Measurements from ENCODE around the gene SPECC1.
"Not testable (repeated sequence)": the region's sequence is repeated elsewhere in the genome, so short reads cannot be mapped to it uniquely, and the experiment has no call there.

Gene SPECC1

DNA sequence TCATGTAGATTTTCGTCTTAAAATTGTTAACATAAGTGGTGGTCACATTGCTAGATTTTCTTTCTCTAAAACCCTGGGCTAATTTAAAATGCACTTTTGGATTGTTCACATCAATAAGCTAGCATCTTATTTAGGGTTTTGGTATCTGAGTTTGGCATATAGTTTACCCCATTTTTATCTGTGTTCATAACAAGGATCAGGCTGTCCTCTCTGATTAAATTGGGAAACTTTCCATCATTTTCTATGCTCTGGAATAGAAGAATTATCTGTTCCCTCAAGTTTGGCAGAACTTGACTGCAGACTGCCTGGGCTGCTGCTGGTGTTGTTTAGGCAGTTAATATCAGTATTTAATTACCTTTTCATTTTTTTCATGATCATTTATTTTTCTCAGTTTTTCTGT is 1.8 kb downstream of the SPECC1 start:
- DNase-seq (ENCODE audit: low read depth in 2 of 2), result no peak

DNA sequence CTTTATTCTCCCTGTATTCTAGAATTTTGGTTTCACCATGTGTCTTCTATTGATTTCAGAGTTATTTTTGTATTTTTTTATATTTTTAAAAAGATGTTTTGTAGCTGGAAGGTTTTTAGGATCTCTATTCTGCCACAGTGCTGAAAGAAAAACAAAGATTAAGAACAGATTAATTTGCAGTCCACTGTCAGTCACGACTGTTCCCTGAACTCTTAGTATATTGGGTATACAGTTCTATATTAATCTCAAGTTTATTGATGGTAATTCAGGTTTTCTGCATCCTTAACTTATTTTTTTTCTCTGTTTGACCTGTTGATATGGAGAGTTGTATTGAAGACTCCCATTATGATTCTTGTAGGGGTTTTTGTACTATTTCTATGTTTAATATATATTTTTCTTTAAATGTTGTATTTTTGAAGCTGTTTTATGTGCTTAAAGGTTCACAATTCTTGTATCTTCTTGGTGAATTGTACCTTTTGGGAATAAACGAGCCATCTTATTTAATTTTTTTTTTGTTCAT is 2.9 kb downstream of the SPECC1 start:
- no peak for DNase-seq (ENCODE audit: low read depth in 2 of 2)

DNA sequence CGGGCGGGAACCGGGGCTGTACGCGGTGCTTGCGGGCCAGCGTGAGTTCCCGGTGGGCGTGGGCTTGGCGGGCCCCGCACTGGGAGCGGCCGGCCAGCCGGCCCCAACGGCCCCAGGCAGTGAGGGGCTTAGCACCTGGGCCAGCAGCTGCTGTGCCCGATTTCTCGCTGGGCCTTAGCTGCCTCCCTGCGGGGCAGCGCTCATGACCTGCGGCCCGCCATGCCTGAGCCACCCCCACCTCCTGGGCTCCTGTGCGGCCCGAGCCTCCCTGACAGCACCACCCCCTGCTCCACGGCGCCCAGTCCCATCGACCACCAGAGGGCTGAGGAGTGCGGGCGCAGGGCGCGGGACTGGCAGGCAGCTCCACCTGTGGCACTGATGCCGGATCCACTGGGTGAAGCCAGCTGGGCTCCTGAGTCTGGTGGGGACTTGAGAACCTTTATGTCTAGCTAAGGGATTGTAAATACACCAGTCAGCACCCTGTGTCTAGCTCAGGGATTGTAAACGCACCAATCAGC is 7.4 kb downstream of the SPECC1 start:
- not testable (repeated sequence) for DNase-seq (ENCODE audit: low read depth in 2 of 2)

DNA sequence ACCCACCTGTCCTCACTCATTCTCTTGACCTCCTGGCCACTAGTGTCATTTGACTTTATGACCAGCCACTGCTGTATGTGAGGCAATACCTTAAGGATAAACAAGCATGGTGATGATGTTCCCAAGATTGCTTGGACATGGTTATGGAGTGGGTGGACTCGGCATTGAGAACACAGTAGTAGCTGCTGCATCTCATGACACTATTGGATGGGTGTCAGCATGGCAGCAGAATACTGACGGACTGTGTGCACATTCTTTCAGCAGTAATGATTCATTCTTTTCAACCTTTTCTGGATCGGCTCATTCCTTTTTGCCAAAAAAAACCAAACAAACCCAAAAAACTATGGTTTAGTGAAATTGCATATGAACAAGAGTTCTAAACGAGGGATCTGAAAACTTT is 13.5 kb downstream of the SPECC1 start:
- DNase-seq (ENCODE audit: low read depth in 2 of 2), result no peak

DNA sequence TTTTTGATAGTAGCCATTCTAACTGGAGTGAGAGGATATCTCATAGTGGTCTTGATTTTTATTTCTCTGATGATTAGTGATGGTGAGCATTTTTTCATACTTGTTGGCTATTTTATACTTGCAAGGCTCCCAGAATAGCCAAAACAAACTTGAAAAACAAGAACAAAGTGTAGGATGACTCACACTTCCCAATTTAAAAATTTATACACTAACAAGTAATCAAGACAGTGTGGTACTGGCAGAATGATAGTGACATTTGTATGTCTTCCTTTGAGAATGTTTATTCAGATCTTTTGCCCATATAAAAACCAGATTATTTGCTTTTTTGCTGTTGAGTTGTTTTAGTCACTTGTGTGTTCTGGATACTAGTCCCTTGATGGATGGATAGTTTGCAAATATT is 17.8 kb downstream of the SPECC1 start:
- DNase-seq (ENCODE audit: low read depth in 2 of 2), result no peak

DNA sequence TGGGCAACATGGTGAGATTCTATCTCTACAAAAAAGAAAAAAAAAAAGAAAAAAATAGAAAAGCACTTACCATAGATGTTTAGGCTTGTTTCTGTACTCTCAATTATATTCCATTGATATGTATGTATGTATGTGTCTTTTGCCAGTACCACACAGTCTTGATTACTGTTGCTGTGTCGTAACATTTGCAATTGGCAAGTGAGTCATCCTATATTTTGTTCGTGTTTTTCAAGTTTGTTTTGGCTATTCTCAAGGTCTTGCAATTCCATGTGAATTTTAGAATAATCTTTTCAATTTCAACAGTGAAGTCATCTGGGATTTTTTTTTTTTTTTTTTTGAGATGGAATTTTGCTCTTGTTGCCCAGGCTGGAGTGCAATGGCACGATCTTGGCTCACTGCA is 19.3 kb downstream of the SPECC1 start:
- no peak for DNase-seq (ENCODE audit: low read depth in 2 of 2)

DNA sequence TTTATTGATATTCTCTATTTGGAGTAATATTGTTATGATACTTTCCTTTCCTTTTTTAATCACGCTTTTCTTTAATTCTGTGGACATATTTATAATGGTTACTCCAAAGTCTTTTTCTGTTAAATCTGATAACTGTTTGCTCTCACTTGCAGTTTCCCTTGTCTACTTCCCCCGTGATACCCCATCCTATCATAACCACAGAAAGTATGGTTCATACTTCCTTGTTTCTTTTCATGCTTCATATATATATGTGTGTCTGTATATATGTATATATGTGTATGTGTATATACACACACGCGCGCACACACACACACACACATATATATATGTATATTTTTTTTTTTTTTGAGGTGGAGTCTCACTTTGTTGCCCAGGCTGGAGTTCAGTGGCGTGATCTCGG is 23.5 kb downstream of the SPECC1 start:
- no peak for DNase-seq (ENCODE audit: low read depth in 2 of 2)

DNA sequence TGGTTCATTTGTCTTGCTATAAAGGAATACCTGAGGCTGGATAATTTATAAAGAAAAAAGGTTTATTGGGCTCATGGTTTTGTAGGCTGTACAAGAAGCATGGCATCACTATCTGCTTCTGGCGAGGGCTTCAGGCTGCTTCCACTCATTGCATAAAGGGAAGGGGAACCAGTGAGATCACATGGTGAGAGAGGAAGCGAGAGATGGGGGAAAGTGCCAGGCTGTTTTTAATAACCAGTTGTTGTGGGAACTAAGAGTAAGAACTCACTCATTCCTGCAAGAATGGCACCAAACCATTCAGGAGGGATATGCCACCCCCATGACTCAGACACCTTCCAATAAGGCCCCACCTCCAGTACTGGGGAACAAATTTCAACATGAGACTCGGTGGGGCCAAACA is 24.3 kb downstream of the SPECC1 start:
- DNase-seq (ENCODE audit: low read depth in 2 of 2), result no peak

DNA sequence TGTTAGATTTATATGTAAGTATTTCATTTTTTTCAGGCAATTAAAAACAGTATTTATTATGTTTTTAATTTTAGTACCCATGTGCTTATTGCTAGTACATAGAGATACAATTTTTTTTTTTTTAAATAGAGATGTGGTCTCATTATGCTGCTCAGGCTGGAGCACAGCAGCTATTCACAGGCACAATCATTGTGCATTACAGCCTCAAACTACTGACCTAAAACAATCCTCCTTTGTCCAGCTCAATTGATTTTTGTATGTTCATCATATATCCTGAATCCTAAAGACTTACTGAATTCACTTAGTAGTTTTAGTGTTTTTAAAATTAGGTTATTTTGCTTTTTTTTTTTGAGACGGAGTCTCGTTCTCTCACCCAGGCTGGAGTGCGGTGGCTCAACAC is 26.3 kb downstream of the SPECC1 start:
- no peak for DNase-seq (ENCODE audit: low read depth in 2 of 2)

DNA sequence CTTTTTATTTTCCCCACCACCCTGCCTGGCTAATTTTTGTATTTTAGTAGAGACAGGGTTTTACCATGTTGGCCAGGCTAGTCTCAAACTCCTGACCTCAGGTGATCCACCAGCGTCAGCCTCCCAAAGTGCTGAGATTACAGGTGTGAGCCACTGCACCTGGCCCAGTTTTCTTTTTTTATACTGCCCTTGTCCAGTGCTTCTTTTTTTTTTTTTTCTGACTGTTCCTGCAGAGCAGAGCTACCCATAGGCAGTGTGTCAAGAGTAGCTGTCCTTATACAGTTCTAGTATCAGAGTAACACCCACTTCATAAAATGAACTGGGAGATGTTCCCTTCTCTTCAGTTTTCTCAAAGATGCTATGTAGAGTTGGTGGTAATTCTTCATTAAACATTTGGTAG is 28.1 kb downstream of the SPECC1 start:
- not testable (repeated sequence) for DNase-seq (ENCODE audit: low read depth in 2 of 2)

DNA sequence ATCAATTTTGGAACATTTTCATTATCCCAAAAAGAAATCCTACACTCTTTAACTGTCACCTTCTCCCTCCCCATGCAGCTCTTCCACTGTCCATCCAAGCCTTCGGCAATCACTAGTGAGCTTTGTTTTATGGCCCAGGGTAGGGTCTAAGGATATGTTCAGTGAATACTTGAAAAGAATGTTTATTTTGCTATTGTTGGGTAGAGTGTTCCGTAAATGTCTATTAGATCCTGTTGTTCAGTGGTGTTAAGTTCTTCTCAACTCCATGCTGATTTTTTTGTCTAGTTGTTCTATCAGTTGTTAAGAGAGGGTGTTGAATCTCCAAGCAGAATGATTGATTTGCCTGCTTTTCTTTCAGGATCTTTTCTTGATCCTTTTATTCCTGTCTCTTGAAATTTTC is 29.9 kb downstream of the SPECC1 start:
- no peak for DNase-seq (ENCODE audit: low read depth in 2 of 2)

DNA sequence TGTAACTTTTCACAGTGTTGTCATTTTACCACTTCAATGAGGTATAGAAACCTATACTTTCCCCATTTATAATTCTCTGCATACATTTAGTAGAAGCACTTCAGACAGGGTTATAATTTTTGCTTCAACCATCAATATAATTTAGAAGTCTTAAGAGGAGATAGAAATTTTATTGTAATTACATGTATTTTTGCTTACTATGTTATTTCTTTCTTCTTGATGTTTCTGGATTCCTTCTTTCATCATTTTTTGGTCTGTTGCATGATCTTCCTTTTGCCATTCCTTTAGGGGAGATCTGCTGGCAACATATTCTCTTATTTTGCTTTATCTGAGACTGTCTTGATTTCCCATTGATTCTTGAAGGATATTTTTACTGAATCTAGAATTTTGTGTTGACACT is 31.1 kb downstream of the SPECC1 start:
- no peak for DNase-seq (ENCODE audit: low read depth in 2 of 2)

DNA sequence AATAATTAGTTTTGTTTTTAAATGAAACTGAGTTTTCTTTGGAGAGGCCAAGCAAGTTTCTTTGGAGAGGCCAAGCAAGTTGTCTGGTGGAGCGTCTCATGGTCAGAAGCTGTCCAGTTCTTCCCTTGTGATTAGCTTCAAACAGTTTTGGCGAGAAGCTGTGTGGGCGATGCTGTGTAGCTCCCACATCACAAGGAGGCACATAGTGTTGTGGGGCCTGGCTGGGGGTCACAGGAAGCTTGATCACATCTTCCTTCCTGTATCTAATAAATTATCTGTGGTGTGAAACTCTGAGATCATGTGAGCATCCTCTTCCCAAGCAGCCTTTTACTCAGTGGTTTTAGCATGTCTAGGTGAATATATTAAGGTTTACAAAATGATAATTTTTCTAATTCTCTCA is 33.9 kb downstream of the SPECC1 start:
- no peak for DNase-seq (ENCODE audit: low read depth in 2 of 2)

DNA sequence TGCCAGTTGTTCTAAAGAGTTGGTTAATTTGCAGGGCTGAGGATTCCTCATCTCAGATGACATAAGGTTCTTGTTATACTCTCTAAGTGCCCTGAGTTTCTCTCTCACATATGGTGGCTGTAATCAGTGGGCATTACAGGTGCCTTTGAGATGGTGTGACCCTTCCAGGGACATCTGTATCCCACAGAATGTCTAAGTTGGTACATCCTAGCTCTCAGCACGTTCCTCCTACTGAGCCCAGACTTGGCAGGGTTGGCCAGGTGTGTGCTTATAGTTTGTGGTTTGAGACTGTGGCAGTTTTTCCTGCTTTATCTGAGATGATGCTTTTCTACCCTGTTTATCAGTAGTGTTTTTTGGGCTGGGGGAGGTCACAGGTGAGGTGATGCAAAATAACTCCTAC is 36.3 kb downstream of the SPECC1 start:
- no peak for DNase-seq (ENCODE audit: low read depth in 2 of 2)

DNA sequence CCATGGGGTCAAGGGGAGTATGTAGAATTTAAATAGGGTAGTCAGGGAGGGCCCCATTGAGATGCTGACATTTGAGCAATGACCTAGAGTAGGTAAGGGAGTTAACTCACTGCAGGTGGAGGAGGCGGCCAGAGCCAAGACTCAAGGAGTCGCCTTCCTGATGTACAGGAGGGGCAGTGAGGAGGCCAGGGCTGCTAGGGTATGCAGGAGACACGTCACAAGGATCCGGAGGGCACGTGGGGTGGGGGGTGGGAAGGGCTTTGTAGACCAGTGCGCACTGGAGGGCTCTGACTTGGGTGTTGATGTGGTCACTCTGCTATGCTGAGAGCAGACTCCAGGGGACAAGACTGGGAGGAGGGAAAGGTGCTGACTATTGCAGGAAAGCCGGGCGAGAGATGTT is 37.5 kb downstream of the SPECC1 start:
- DNase-seq (ENCODE audit: low read depth in 2 of 2), result no peak

DNA sequence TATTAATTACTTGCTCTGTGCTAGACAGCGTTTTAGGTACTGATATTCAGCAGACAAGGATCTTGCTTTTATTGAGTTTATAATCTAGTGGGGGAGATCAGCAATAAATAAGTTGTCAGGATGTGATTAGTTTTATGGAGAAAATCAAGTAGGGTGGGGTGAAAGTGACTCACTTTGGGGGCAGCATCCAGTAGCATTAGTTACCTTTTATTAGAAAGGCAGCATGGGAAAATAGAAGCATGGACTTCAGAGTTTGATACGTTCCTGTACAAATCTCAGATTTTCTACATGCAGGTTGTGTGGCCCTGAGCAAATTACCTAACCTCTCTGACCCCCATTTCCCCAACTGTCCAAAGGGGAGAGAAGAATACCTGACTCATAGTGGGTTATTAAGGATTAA is 42.5 kb downstream of the SPECC1 start:
- DNase-seq (ENCODE audit: low read depth in 2 of 2), result no peak

DNA sequence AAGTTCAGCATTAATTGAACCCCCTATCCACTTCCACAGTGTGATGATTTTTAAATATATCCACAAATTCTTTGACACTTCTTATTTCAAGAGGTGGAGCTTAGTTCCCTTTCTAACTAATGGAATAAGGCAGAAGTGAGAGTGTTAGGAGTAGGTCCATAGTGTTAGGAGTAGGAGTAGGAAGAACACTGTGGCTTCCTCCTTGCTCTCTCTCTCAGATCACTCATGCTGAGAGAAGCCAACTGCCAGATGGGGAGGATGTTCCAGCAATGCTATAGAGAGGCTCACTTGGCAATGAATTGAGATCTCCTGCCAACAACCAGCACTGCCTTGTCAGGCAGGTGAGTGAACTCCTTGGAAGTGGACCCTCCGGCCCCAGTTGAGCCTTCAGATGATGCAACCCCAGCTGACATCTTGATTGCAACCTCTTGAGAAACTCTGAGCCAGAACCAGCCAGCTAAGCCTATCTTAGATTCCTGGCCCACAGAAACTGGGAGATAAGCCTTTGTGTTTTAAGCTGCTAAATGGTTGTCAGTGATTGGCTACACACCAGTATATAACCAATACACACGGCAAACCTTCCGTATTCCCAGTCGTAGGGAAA is 44.3 kb downstream of the SPECC1 start:
- no peak for DNase-seq (ENCODE audit: low read depth in 2 of 2)

DNA sequence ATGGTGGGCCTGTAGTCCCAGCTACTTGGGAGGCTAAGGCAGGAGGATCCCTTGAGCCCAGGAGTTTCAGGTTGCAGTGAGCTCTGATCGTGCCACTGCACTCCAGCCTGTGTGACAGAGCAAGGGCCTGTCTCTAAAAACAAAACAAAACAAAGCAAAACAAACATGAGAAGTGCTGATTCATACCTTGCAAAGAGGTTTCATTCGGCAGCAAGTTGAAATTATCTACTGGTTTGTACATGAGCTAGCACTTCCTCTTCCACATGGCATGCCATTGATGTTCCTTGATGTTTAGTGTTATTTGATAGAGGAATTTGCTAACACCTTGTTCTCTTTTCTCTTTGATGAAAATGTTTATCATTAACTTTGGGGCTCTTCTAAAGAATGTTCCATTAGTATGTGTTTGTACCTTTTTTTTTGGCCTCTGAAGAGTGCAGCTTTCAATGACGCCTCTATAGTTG is 50.6 kb downstream of the SPECC1 start:
- no peak for DNase-seq (ENCODE audit: low read depth in 2 of 2)

DNA sequence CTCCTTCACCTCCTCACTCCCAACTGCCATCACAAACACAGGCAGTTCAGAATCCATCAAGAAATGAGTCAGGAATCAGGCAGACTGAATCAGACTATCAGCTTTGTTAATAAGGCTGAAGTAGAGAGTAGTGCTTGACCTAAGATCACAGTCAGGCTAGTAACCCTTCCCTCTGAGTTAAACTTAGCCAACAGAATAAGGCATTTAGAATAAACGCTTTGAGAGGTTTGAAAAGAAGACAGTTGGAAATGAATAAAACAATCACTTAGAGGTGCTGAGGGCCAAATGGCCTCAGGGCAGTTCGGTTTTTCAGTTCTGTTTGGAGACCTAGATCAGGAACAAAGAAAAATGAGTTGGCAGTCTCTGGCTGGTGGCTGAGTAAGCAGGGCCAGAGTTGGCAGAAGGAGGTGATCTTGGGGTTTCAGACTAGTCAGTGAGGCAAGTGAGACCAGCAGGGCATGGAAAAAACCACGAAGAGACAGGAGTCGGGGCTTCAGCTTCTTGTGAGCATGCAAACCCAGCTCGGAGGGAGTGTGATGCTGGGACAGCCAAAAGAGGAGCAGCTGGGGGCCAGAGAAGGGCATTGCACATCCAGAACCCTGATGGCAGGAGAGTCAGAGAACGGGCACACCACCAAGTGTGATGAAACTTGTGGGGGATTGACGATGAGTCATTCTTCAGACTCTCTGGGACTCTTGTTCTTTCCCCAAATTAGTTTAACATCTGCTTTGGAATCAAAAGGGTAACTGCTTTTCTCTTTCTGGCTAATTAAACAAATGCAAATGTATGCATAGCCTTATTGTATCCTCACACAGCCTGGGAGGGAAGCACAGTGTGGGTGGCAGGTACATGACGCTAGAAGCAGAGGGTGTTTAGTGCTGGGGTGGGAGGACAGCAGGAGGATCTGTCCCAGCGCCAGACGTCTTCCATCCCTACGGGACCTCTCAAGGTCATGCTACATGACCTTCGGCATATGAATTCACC is 54.8 kb downstream of the SPECC1 start:
- no peak for DNase-seq (ENCODE audit: low read depth in 2 of 2)

DNA sequence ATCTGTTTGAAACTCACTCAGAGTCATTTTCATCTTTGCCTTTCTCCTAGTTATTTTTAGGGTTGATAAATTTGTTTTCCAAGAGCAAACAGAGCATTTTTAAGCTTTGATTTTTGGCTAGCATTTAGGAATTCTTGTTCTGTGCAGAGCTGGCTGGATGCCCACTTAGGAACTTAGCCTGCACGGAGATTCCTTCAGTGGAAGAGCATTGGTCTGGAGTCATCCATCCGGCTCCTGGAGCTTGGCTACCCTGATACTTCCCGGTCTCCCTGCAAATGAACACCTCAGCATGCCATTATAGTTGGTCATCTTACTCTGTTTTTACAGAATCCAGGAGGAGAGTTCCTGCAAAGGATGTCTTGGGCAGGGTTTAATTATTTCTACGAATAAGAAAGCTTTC is 57.1 kb downstream of the SPECC1 start:
- no peak for DNase-seq (ENCODE audit: low read depth in 2 of 2)

DNA sequence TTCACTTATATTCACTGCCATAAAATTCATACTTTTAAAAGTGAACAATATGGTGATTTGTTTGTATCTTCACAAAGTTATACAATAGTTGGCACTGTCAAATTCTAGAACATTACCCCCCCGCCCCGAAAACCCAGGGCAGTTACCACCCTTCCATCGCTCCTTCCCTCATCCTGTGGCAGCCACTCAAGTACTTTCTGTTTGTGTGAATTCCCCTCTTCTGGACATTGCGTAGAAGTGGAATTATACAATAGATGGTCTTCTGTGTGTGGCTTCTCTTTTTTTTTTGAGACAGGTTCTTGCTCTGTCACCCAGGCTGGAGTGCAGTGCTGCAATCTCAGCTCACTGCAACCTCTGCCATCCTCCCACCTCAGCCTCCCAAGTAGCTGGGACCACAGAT is 58.6 kb downstream of the SPECC1 start:
- DNase-seq (ENCODE audit: low read depth in 2 of 2), result no peak

DNA sequence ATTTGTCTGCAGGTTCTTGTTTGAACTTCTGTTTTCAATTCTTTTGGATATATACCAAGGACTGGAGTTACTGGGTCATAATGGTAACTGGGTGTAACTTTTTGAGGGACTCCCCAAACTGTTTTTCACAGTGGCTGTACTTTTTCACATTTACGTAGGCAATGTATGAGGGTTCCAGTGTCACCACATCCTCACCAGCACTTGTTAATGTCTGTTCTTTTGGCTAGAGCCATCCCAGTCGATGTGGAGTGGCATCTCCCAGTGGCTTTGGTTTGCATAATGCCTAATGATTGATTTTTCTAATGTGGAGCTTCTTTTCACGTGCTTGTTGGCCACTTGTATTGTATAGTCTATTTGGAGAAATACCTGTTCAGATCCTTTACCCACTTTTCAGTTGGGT is 59.3 kb downstream of the SPECC1 start:
- no peak for DNase-seq (ENCODE audit: low read depth in 2 of 2)
